Vagina (tissue), 2 donors: Measurements from ENCODE around the gene SEMA3E. TPM values are rescaled to one million over a fixed set of nuclear protein-coding genes. Genes with fewer than 3 reads are reported as not detected.

ENCODE experiments used
- DNase-seq, 2 donors: peaks; one replicate each; pipeline ENCODE4 v3.0.0-alpha.2; 2017; ENCODE audit errors: extremely low spot score in 2 of 2
- H3K27ac ChIP-seq: fragments of 200-600 bp; sonication (generic); one replicate; pipeline ENCODE4 v1.5.1; 2019
- H3K27me3 ChIP-seq: fragments of 200-600 bp; sonication (generic); one replicate; pipeline ENCODE4 v1.5.1; 2019
- H3K36me3 ChIP-seq, 2 donors: fragments of 200-600 bp; sonication (generic); one replicate each; pipeline ENCODE4 v1.5.1; 2017 to 2019
- H3K4me1 ChIP-seq: fragments of 200-600 bp; sonication (generic); one replicate; pipeline ENCODE4 v1.5.1; 2019
- H3K4me3 ChIP-seq, 2 donors: fragments of 200-600 bp; sonication (generic); 1 replicate in 1 of 2; 2 replicates in 1 of 2; pipeline ENCODE4 v1.5.1; 2016 to 2019
- H3K9me3 ChIP-seq: fragments of 200-600 bp; sonication (generic); one replicate; pipeline ENCODE4 v1.5.1; 2019
- CTCF ChIP-seq, 3 experiments: fragments of 450-650 bp in 2 of 3; fragments of 200-600 bp in 1 of 3; sonication (generic) in 1 of 3; IDR thresholded peaks; one replicate each; pipeline ENCODE4 v1.5.1; 2017 to 2019; ENCODE audit warnings: antibody characterized with exemption in 3 of 3, mild to moderate bottlenecking in 2 of 3, moderate library complexity in 2 of 3
- POLR2A ChIP-seq, 2 donors: fragments of 450-650 bp; IDR thresholded peaks; one replicate each; pipeline ENCODE4 v1.6.1; 2017; ENCODE audit warnings: antibody characterized with exemption in 2 of 2, mild to moderate bottlenecking in 2 of 2, moderate library complexity in 2 of 2
- POLR2AphosphoS5 ChIP-seq, 2 donors: sonication (generic); formaldehyde crosslinking; IDR thresholded peaks; one replicate each; pipeline ENCODE4 v1.9.0; 2017; ENCODE audit warnings: antibody characterized with exemption in 2 of 2, mild to moderate bottlenecking in 2 of 2, low read depth in 1 of 2; ENCODE audit not compliant: insufficient read depth in 1 of 2
- intact Hi-C: fragments of 100-400 bp; cut with DNase I; formaldehyde crosslinking; loops from one replicate; pipeline ENCODE4 v1.15.1; 2023
- total RNA-seq: library from RNA; depleted of rRNA; stranded (reverse); fragments of >200 nt; gene quantifications from one replicate; pipeline ENCODE4 v1.2.3, GENCODE V29; 2016

SEMA3E gene
- 4.4 TPM for total RNA-seq

GRCh38 chr7:83648464-83649241, at the start of gene SEMA3E:
Gene SEMA3E (minus strand): TSS chr7:83649139.
- Histone ChIP-seq H3K27ac (no peak within 1 kb of the TSS), H3K27me3 (no peaks in the 10 kb centered on the region), H3K4me3 (peak within 1 kb of the TSS; percentile 26 to 39), H3K36me3 (no peaks in the 10 kb centered on the region), H3K9me3 (no peaks in the 10 kb centered on the region), H3K4me1 (no peaks in the 10 kb centered on the region)
- DNase-seq, result no peak
- TF ChIP-seq CTCF (IDR thresholded peaks at IDR 0.05), result no peak
- TF ChIP-seq POLR2AphosphoS5 (IDR thresholded peaks at IDR 0.05; ENCODE audit: insufficient read depth in 1 of 2, low read depth in 1 of 2), result peak in 1 of 2 donors; percentile 29
- TF ChIP-seq POLR2A (IDR thresholded peaks at IDR 0.05), result no peak
- intact Hi-C loops, result no loop called here

GRCh38 chr7:83697804-83698530, 49.0 kb upstream of the SEMA3E start:
- Histone ChIP-seq H3K9me3 (no peaks in the 10 kb centered on the region), H3K27me3 (no peaks in the 10 kb centered on the region), H3K36me3 (no peaks in the 10 kb centered on the region), H3K27ac (no peak overlapping the region), H3K4me1 (peaks cover 7% of the 10 kb centered on the region), H3K4me3 (no peak overlapping the region)
- intact Hi-C loops, result no loop called here
- no peak for TF ChIP-seq POLR2A (IDR thresholded peaks at IDR 0.05)
- no peak for TF ChIP-seq POLR2AphosphoS5 (IDR thresholded peaks at IDR 0.05; ENCODE audit: insufficient read depth in 1 of 2, low read depth in 1 of 2)
- TF ChIP-seq CTCF (IDR thresholded peaks at IDR 0.05), result no peak
- DNase-seq, result no peak

- H3K27ac ChIP-seq, result no peak overlapping the region
- intact Hi-C loops, result no loop called here
- no peak for DNase-seq
- H3K9me3 ChIP-seq, result no peaks in the 10 kb centered on the region
- H3K36me3 ChIP-seq, result no peaks in the 10 kb centered on the region
- H3K4me3 ChIP-seq, result no peak overlapping the region
- peaks cover 7% of the 10 kb centered on the region for H3K4me1 ChIP-seq
- TF ChIP-seq CTCF (IDR thresholded peaks at IDR 0.05) (no peak), POLR2A (IDR thresholded peaks at IDR 0.05) (no peak), POLR2AphosphoS5 (IDR thresholded peaks at IDR 0.05; ENCODE audit: insufficient read depth in 1 of 2, low read depth in 1 of 2) (no peak)
- no peaks in the 10 kb centered on the region for H3K27me3 ChIP-seq
Observed at GRCh38 chr7:83696101-83696500, 47.2 kb upstream of the SEMA3E start.

GRCh38 chr7:83695128-83695960, 46.4 kb upstream of the SEMA3E start:
- H3K36me3 ChIP-seq, result no peaks in the 10 kb centered on the region
- no peak for DNase-seq

More at GRCh38 chr7:83695128-83695960, 46.4 kb upstream of the SEMA3E start:
- H3K4me3 ChIP-seq, result no peak overlapping the region
- no peak overlapping the region for H3K27ac ChIP-seq
- TF ChIP-seq CTCF (IDR thresholded peaks at IDR 0.05) (no peak), POLR2AphosphoS5 (IDR thresholded peaks at IDR 0.05; ENCODE audit: insufficient read depth in 1 of 2, low read depth in 1 of 2) (no peak), POLR2A (IDR thresholded peaks at IDR 0.05) (no peak)
- H3K9me3 ChIP-seq, result no peaks in the 10 kb centered on the region
- H3K27me3 ChIP-seq, result no peaks in the 10 kb centered on the region
- intact Hi-C loops, result no loop called here
- peaks cover 7% of the 10 kb centered on the region for H3K4me1 ChIP-seq
